HG02885 (cell line): ENCODE results near the gene SMC5.
"Not testable (repeated sequence)": the region's sequence is repeated elsewhere in the genome, so short reads cannot be mapped to it uniquely, and the experiment has no call there.

Experiments used
- ATAC-seq: cut with Tn5 transposase; IDR thresholded peaks from one replicate; pipeline ENCODE4 v1.9.1; 2021; ENCODE audit warnings: mild to moderate bottlenecking; ENCODE audit not compliant: unreplicated experiment, poor library complexity

The SMC5 gene

DNA sequence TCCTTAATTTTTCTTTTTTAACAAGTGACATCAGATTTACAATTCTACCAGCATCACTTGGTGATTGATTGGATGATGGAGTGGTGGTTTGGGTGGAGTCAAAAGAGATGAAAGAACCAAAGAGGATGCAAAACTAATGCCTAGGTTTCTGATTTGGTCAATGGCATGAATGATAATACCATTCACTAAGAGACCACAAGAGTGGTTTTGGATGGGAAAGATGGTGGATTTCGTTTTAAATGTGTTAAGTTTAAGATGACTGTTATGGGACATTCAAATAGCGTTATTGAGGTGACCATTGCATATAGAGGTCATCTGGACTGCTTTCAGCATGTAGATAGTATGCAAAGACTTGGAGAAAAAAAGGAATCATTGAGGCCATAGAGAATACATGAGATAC is 3.6 kb downstream of the SMC5 start:
- ATAC-seq = no peak

DNA sequence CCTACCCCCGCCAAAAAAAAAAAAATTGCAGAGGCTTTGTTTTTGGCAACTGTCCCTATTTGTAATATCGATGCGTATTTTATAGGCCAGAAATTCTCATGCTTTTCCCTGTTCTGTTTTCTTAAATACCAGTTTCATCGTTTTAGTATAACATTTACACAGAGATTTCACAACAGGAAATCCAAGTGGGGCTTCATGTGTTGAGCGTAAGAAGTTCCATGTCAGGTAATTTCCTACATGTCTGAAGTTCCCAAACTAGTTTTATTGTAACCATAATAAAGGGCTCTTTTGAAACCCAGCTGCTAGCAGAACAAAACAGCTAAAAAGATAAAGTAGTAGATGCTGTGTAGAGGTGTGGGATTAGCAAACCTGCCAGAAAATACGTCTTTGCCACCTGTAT is 4.2 kb downstream of the SMC5 start:
- no peak for ATAC-seq

DNA sequence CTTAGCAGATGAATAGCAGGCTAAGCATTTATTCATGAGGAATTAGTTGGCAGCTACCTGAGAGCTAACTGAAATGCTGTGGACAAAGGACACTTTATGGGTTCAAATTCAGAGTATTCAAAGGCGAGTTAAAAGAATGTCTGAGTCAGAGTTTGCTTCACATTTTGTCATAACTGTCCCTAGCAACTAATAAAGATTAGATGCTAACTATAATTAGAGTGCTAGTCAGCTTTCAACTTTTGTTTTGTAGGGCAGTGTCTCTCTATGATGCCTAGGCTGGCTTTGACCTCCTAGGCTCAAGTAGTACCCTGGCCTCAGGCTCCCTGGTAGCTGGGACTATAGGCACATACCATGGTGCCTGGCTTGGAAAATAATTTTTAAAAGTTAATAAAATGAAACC is 4.6 kb downstream of the SMC5 start:
- ATAC-seq = no peak

DNA sequence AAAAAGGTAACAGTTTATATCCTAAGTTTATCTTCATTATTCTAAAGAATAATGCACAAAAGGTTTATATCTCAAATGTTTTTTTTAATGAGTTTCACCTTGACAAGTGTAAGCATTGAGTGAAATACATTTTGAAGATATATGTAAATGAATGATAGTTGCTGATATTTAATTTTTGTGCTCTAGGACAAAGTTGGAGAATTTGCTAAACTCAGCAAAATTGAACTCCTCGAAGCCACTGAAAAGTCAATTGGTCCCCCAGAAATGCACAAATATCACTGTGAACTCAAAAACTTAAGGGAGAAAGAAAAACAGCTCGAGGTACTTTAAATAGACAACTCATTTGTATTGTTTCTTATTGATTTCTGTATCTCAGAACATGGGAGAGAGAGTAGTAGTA is 19.5 kb downstream of the SMC5 start:
- no peak for ATAC-seq

DNA sequence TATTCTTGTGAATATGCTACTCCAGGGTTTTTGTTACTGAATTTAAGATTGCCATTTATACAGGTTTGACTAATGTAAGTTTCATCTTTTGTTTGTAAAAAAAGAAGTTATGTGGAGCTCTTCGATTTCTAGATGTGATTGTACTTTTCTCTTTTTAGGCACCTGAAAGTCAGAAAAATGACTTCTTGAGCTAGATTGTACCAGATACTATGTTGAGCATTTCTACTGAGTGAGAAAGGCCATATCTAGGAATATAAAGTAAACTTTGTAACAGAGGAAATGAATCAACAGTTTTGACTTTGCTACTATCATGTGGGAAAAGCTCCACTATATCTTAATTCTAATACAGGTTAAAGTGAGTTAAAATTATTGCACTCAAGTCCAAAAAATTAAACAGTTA is 25.1 kb downstream of the SMC5 start:
- no peak for ATAC-seq

DNA sequence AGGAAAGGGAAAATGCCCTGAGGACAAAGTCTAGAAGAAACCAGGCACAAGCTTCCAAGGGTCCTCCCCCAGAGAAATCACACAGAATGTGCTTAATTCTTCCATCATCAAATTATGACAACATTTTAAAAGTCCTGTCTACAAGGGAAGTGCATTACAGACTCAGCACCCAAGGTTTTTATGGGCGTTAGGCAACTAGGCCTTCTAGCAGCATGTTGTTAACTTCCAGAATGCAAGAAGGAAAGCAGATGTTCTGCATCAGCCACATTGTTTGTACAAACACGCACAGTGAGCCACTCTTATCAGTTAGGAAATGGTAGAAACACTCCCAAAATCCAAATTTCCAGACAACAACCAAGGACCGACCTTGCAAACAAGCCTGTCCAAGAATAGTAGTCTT is 26.5 kb downstream of the SMC5 start:
- ATAC-seq = no peak

DNA sequence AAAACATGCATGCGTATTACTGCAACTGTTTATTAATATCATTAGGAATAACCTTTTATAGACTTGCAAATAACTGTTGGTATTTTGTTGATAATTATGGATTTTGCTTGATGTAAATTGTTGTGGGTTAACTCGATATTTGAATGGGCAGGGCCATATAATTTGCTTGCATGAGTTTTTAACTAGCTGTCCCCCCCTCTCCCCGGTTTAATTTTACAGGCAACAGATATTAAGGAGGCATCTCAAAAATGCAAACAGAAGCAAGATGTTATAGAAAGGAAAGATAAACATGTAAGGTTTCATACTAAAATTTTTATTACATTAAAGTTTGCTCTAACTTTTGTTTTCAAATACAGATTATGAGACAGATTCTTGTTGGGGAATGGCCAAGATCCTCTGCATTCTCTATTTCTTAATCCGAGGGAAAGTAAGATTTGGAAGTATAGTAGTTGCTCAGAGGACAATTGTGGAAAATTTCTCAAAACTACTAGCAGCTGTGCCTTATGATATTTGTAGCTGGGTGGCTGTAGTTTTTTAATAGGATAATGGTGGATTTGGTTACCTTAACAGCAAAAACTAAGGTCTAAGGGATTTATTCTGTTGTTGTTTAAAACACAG is 27.3 kb downstream of the SMC5 start:
- no peak for ATAC-seq

DNA sequence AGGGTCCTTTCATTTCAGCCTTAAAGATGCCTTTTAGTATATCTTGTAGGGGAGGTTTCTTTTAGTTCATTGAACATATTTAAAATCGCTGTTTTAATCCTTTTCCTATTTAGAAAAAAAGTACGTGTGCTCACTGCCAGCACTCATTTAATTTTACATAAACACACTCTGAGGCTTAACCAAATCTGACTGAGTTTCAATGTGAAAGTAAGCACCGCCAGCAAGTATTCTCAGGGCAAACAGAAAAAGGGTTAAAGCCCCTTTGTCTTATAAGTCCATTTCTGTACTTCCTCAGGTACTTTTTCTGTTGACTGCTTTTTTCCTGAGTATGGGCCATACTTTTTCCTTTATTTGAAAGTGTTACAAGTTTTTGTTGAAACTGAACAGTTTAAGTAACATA is 31.8 kb downstream of the SMC5 start:
- ATAC-seq = no peak

DNA sequence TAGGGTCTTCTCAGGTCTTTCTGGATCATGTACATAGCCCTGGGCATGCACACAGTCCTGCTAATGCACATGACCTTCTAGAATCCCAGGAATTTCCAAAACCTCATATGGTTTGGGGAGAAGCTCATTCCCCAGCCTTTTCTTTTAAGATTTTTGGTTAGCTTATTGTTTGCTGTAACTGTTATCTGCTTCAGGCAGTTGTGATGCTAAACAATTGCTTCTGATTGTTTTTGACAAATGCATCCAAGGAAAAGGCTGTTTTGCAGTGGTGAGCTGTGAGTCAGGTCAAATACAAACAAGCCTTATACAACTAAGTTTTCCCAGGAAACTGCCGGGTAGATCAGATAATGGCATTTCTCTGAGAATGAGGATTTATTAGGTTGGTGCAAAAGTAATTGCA is 32.7 kb downstream of the SMC5 start:
- ATAC-seq = no peak

DNA sequence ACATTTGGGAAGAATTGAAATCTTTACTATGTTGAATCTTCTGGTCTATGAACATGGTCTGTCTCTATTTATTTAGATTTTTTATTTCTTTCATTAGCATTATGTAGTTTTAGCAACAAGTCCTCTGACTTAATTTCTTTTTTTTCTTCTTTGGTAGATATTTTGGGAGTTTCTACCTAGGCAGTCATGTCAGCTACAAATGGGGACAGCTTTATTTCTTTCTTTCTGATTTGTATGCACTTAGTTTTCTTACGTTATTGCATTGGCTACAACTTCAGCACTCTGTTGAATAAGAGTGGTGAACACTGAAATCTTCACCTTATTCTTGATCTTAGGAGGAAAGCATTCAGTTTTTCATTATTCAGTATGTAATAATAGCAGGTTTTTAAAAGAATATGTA is 33.5 kb downstream of the SMC5 start:
- ATAC-seq = no peak

DNA sequence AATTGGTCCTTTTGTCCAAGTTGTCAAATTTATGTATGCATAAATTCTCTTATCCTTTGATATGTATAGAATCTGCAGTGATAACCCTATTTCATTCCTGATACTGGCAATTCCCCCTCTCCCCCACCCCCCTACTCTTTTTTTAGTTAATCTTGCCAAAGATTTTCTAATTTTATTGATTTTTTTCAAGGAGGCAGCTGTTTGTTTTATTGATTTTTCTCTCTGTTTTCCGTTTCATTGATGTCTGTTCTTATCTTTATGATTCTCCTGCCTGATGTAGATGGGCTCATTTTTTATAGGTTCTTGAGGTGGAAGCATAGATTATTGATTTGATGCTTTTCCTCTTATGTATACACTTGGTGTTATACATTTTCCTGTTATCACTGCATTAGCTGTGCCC is 34.4 kb downstream of the SMC5 start:
- ATAC-seq = no peak

DNA sequence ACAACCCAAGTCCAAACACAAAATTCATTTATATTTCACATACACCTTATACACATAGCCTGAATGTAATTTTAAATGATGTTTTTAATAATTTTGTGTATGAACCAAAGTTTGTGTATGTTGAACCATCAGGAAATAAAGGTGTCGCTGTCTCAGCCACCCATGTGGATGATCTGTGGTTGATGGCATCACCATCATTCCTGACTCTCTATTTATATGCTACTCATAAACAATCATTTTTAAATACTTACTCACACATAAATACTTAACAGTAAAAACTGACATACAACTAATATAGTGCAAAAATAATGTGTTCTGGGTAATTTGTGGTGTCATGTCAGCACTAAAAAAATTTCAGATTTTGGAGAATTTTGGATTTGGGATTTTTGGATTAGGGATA is 38.4 kb downstream of the SMC5 start:
- ATAC-seq = no peak

DNA sequence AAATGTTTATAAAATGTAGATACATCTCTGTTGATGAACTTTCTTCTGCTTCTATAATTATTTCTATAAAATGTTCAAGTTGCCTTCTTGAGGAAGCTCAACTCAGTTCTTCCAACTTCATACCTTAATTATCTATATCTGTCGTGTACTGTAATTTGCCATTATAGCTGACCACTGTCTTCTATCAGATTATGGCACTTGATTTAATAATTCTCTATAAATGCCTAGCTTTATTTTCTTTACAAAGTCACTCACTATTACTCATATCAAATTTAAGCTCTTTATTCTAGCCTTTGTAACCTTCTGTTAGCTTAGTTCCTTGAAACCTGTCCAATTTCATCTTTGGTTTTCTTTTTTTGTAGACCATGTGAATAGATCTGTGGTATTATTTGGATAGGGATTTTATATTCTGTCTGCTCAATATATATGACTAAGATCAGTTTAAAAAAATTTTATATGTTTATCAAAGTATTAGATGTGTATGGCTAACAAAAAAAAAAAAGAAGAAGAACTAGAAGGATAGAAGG is 39.5 kb downstream of the SMC5 start:
- ATAC-seq = no peak

DNA sequence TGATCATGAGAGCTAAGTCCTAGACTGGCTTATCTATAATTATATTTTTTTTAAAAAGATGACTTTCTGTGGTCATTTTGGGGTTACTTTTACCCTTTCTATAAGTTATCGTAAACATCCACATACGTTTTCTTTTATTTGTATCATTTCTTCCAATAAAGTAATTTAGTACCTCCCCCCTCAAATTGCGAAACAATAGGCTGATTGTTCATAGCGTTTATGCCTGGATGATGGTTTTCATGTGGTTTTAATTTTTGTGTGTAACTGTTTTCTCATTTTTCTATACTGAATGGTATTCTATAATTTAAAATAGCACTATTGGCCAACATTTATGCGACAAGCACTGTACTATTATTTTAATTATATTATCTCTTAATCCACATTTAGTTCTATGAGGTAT is 44.5 kb downstream of the SMC5 start:
- ATAC-seq = no peak

DNA sequence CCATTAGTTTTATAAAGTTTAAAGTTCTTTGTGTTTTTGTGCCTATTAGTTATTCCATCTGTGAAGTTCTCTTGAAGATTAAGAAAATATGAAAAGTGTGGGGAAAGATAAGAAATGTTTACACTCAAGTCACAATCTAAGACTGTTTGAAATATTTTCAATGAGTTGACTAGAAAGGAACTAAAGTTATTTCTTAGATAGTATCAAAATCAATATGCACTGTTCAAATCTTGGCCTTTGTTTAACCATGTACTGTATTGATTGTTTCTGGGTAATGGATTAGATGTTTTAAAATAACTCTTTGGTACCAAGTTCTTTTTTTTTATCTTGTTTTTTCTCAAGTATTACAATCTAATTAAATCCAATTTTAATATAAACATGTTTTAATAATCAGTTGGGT is 46.0 kb downstream of the SMC5 start:
- ATAC-seq = no peak

DNA sequence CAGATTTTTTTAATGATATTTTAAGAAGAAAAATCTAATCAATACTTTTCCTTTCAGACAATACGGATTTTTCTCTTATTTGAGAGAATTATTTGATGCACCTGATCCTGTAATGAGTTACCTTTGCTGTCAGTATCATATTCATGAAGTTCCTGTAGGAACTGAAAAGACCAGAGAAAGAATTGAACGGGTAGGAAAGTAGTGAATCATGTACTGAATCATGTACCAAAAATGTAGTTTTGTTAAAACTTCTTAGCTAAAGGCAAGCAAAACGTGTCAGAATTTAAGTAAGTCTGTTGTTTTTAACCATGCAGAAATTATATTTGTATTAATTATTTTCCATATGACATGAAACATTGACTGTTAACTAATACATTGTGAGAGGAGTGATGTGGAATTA is 56.6 kb downstream of the SMC5 start:
- no peak for ATAC-seq

DNA sequence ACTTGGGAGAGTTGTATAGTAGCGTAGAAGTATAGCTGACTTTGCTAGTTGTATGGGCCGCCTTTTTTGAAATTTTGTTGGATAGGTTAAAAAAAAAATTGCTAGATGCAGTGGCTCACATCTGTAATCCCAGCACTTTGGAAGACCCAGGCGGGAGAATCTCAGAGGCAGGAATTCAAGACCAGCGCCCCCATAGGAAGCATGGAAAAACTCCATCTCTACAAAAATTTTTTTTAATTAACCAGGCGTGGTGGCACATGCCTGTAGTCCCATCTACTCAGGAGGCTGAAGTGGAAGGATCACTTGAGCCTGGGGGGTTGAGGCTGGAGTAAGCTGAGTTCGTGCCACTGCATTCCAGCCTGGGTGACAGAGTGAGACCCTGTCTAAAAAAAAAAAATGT is 59.2 kb downstream of the SMC5 start:
- no peak for ATAC-seq

DNA sequence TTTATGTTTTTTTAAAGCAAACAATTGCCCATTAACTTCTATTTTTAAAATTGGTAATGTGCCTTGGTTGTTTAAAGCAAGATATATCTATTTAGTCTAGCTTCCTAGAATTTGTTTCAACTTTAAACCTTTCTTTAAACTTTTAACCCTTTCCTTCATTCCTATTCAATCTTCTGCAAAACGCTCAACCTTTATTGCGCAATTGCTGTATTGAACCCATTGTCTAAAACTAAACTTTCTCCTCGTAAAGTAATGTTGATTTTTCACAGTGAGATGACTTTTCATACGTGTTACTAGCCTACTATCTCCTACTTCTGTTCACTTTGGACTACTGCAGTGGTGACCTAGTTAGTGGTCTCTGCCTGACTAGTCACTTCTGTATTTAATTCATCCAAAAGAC is 63.3 kb downstream of the SMC5 start:
- ATAC-seq = no peak

DNA sequence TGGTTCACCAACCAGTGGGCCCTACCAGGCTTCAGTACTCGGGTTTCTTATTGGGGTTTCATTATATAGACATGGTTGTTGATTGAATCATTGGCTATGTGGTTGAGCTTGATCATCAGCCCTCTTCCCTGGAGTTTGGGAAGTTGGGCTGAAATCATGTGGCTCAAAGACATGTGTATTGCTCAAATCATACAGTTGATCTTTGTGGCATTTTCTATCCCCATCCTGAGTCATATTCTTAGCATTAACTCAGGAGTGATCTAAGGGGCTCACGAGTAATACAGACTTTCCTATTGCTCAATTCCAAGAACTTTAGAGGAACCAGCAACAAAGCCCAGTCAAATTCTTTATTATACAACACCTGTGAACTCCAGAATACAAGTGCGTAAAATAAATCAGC is 66.2 kb downstream of the SMC5 start:
- no peak for ATAC-seq

DNA sequence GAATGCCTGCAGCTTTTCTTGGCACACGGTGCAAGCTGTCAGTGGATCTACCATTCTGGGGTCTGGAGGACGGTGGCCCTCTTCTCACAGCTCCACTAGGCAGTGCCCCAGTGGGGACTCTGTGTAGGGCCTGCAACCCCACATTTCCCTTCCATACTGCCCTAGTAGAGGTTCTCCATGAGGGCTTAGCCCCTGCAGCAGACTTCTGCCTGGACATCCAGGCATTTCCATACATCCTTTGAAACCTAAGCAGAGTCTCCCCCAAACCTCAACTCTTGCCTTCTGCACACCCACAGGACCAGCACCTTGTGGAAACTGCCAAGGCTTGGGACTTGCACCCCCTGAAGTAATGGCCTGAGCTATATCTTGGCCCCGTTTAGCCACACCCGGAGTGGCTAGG is 69.8 kb downstream of the SMC5 start:
- not testable (repeated sequence) for ATAC-seq

DNA sequence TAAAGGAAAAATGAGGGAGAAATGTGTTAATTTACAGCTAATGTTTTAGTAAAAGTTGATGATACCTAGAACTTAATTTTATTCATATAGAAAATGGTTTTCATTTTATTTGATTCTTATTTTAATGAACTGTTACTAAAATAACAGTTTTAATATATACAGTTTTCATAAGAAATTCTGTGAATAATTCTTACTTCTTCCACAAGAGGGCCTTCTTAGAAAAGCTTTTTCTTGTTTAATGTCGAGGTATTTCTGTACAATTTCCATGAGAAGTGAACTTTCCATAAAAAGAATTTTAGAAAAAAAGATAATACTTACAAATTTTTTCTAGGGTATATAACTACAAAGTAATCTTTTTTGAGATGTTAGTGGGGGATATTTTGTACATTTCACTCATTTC is 81.8 kb downstream of the SMC5 start:
- no peak for ATAC-seq

DNA sequence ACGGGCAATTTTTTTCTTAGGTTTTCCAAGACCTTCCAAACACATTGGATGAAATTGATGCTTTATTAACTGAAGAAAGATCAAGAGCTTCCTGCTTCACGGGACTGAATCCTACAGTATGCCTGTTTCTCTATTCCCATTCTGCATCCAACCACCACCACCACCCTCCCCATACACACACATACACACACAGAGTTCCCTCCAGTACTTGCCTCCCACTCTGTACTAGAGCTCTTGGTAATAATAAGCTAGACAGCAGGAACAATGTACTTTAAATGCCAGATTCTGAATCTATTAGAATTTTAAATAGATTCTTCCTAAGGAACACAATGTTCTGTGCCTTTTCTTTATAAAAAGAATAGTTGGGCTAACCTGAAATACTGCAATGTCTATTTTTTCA is 88.3 kb downstream of the SMC5 start:
- ATAC-seq = no peak

DNA sequence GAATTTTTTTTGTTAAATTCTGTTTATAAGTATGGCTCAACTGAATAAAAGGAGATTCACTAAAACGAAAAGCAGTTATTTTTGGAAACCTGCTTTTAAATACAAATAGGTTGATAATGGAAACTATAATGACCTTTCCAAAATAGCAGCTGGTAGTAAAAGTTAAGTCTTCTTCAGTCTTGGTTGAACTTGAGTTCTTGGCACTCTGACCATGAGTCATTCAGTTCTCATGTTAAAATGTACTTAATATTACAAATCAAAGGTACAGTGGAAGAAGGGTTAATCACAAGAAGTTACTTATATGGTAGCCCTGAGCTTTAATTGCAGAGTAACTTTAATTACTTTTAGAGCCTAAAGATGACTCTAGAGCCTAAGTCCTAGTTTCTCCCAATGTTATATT is 93.6 kb downstream of the SMC5 start:
- no peak for ATAC-seq
